ENCODE data around the gene MRPS22. TPM values are rescaled to one million over a fixed set of nuclear protein-coding genes. Genes with fewer than 3 reads are reported as not detected.

Gene MRPS22
- total and polyA plus RNA-seq, 8 donors: 28.4 to 63.0 (median 56.5) TPM

GRCh38 chr3:139297588-139298311 is 46.1 kb upstream of the MRPS22 start:
- Histone ChIP-seq H3K4me3 (no peak overlapping the region), H3K9me3 (no peaks in the 10 kb centered on the region), H3K27me3 (no peaks in the 10 kb centered on the region), H3K27ac (no peak overlapping the region), H3K4me1 (no peaks in the 10 kb centered on the region), H3K36me3 (no peaks in the 10 kb centered on the region)
- ATAC-seq (no peak), DNase-seq (no peak)
- intact Hi-C loops (cut with DNase I): no loop called here
- no peak for TF ChIP-seq CTCF (IDR thresholded peaks at IDR 0.05)

GRCh38 chr3:139299261-139300132 is 44.3 kb upstream of the MRPS22 start:
- H3K36me3 ChIP-seq: no peaks in the 10 kb centered on the region
- ATAC-seq (no peak), DNase-seq (no peak)
- TF ChIP-seq CTCF (IDR thresholded peaks at IDR 0.05): no peak
- H3K27me3 ChIP-seq: no peaks in the 10 kb centered on the region
- intact Hi-C loops (cut with DNase I): no loop called here
- H3K4me3 ChIP-seq: no peak overlapping the region
- H3K4me1 ChIP-seq: no peaks in the 10 kb centered on the region
- no peak overlapping the region for H3K27ac ChIP-seq
- no peaks in the 10 kb centered on the region for H3K9me3 ChIP-seq

GRCh38 chr3:139300416-139300815 is 43.4 kb upstream of the MRPS22 start:
- no peak for DNase-seq
- Histone ChIP-seq H3K4me3 (no peak overlapping the region), H3K9me3 (no peaks in the 10 kb centered on the region), H3K27me3 (no peaks in the 10 kb centered on the region), H3K27ac (no peak overlapping the region), H3K36me3 (no peaks in the 10 kb centered on the region), H3K4me1 (no peaks in the 10 kb centered on the region)
- intact Hi-C loops (cut with DNase I): no loop called here
- TF ChIP-seq CTCF (IDR thresholded peaks at IDR 0.05): no peak
- no peak for ATAC-seq

GRCh38 chr3:139301183-139301582 is 42.6 kb upstream of the MRPS22 start:
- intact Hi-C loops (cut with DNase I): no loop called here
- no peak for TF ChIP-seq CTCF (IDR thresholded peaks at IDR 0.05)
- ATAC-seq (no peak), DNase-seq (no peak)
- Histone ChIP-seq H3K9me3 (no peaks in the 10 kb centered on the region), H3K27me3 (no peaks in the 10 kb centered on the region), H3K27ac (no peak overlapping the region), H3K4me3 (no peak overlapping the region), H3K36me3 (no peaks in the 10 kb centered on the region), H3K4me1 (no peaks in the 10 kb centered on the region)

- intact Hi-C loops (cut with DNase I): no loop called here
- Histone ChIP-seq H3K27ac (no peak overlapping the region), H3K36me3 (no peaks in the 10 kb centered on the region), H3K4me3 (no peak overlapping the region), H3K4me1 (no peaks in the 10 kb centered on the region), H3K9me3 (no peaks in the 10 kb centered on the region), H3K27me3 (no peaks in the 10 kb centered on the region)
- ATAC-seq (no peak), DNase-seq (no peak)
- no peak for TF ChIP-seq CTCF (IDR thresholded peaks at IDR 0.05)
Measured at GRCh38 chr3:139301654-139302053, 42.2 kb upstream of the MRPS22 start.
